Measurements from ENCODE around the gene UBE2D3.
"Not testable (repeated sequence)": the region's sequence is repeated elsewhere in the genome, so short reads cannot be mapped to it uniquely, and the experiment has no call there.

The UBE2D3 gene

GRCh38 chr4:102826890-102827673 lies at the start of gene UBE2D3:
Gene UBE2D3, minus strand, starts transcription at chr4:102827551. Its CDS starts 1,043 bp downstream, at chr4:102826508.
- DNase-seq, result peak; percentile 98

DNA sequence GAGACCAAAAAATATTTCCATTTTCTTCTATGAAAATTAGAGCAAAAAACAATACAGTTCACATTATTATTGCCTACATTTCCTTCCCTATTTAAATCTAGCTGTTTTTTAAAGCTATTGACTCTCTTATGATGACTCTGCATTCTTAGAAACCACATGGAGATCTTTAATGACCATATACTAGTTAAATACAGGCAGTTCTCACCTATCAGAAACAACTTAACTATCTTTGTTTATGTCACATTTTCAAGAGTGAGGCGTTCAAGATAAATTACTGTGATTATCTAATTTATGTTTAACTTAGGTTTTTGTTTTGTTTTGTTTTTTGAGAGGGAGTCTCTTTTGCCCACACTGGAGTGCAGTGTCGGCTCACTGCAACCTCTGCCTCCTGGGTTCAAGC lies 44.4 kb upstream of the UBE2D3 start:
- DNase-seq, result no peak

- DNase-seq, result peak; percentile 54
These were observed 42.3 kb upstream of the UBE2D3 start for GRCh38 chr4:102869569-102870197.

- DNase-seq, result peak; percentile 91
These were observed 41.6 kb upstream of the UBE2D3 start, which contains the start of gene CISD2 for GRCh38 chr4:102868781-102869568. Gene CISD2, plus strand, starts transcription at chr4:102868992. Its CDS starts 93 bp downstream, at chr4:102869085.

- DNase-seq, result no peak
These were observed 40.9 kb upstream of the UBE2D3 start for GRCh38 chr4:102868153-102868780.

GRCh38 chr4:102867278-102868152 lies 40.2 kb upstream of the UBE2D3 start:
- peak; percentile 70 for DNase-seq

GRCh38 chr4:102865327-102865726 lies 38.0 kb upstream of the UBE2D3 start:
- not testable (repeated sequence) for DNase-seq

DNA sequence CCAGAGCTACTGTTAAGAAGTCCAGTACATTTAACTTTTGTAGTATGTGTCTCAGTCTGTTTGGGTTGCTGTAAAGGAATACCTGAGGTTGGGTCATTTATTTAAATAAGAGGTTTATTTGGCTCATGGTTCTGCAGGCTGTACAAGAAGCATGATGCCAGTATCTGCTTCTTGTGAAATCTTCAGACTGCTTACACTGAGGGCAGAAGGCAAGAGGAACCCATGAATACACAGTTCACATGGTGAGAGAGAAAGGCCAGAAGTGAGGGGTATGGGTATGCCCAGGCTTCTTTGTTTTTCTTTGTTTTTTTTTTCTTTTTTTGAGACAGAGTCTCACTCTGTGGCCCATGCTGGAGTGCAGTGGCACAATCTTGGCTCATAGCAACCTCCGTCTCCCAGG lies 35.4 kb upstream of the UBE2D3 start:
- no peak for DNase-seq

GRCh38 chr4:102862016-102862415 lies 34.7 kb upstream of the UBE2D3 start:
- DNase-seq, result no peak

GRCh38 chr4:102860611-102861324 lies 33.4 kb upstream of the UBE2D3 start:
- DNase-seq, result no peak

- DNase-seq, result no peak
These were observed 31.6 kb upstream of the UBE2D3 start for GRCh38 chr4:102858828-102859464.

GRCh38 chr4:102850370-102850769 lies 23.0 kb upstream of the UBE2D3 start:
- DNase-seq, result no peak

- DNase-seq, result no peak
These were observed 22.3 kb upstream of the UBE2D3 start for GRCh38 chr4:102849579-102850104.

DNA sequence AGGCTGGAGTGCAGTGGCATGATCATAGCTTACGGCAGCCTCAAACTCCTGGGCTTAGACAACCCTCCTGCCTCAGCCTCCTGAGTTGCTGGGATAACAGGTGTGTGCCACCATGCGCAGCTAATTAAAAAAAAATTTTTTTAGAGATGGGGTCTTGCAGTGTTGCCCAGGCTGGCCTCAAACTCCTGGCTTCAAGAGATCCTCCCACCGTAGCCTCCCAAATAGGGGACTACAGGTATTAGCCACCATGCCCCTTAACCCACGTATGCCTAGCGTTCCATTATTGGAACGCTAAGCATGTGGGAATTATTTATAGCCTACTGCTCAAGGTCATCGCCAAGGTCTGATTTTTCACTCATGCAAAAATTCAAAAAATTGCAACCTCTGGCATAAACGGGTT lies 20.3 kb upstream of the UBE2D3 start:
- no peak for DNase-seq

DNA sequence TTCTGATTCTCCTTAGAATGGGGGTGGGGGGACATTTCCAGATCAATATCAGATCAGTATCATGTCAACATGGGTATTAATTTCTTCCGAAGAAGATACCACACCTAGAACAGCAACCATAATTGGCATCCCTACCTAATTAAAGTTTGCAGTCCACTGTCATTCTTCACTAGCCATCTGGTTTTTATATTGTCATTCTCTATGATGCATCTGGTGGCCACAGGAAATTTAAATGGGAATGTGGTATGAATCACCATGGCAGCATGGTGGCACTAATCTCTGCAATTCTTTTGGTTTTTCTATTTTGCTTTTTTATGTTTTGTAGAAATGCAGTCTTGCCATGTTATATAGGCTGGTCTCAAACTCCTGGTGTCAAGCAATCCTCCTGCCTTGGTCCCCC lies 16.6 kb upstream of the UBE2D3 start:
- DNase-seq, result no peak

- DNase-seq, result no peak
These were observed 15.9 kb upstream of the UBE2D3 start for GRCh38 chr4:102843273-102843672.

DNA sequence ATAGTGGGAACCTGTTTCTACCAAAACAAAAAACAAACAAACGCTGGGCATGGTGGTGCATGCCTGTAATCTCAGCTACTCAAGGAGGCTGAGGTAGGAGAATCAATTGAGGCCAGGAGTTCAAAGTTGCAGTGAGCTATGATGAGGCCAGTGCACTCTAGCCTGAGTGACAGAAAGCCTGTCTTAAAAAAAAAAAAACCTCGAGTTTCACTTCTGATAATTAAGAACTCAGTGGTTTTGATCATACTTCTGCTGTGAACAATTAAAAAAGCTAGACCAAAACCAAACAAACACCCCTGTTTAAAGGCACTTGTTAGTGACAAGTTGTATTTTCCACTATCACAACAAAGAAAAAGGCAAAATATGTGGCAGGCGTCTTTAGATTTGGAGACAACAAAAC lies 15.0 kb upstream of the UBE2D3 start:
- DNase-seq, result no peak

- DNase-seq, result no peak
These were observed 9.2 kb upstream of the UBE2D3 start for GRCh38 chr4:102836596-102836995.

DNA sequence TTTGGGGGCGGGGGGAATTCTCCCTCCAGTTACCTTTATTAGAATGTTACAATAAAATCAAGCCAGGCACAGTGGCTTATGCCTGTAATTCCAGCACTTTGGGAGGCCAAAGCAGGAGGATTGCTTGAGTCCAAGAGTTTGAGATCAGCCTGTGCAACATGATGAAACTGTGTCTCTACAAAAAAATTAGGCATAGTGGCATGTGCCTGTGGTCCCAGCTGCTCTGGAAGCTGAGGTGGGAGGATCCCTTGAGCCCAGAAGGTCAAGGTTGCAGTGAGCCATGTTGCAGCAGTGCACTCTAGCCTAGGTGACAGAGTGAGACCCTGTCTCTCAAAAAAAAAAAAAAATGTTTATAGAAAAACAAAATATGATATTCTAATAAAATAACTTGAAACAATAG lies 5.3 kb upstream of the UBE2D3 start:
- no peak for DNase-seq

- no peak for DNase-seq
These were observed 4.8 kb upstream of the UBE2D3 start for GRCh38 chr4:102832105-102832504.

- no peak for DNase-seq
These were observed 2.5 kb upstream of the UBE2D3 start for GRCh38 chr4:102829803-102830202.

All from KG1 (cell line).